ENCODE results near the gene RPTOR. TPM values are rescaled to one million over a fixed set of nuclear protein-coding genes. Genes with fewer than 3 reads are reported as not detected.

Gene RPTOR
- total RNA-seq, 4 donors from 2014 or later, result 34.1 to 65.8 (median 43.6) TPM

- H3K27me3 ChIP-seq, result no peaks in the 10 kb centered on the region
- peaks cover 0 to 13% (median 2%) of the 10 kb centered on the region in 4 donors for H3K36me3 ChIP-seq
- 85% methylated on average over 10 of the region's 10 CpGs for WGBS
- H3K4me3 ChIP-seq, result no peak overlapping the region
- intact Hi-C loops (cut with DNase I), result no loop called here
- H3K4me1 ChIP-seq, result no peaks in the 10 kb centered on the region
- DNase-seq (ENCODE audit: extremely low spot score), result no peak
- H3K9me3 ChIP-seq, result no peaks in the 10 kb centered on the region
- no peak overlapping the region for H3K27ac ChIP-seq (replicated peaks in 1 of 4)
- no peak for TF ChIP-seq POLR2A (IDR thresholded peaks at IDR 0.05; ENCODE audit: low read depth)
- no peak for TF ChIP-seq EP300 (IDR thresholded peaks at IDR 0.05)
- no peak for TF ChIP-seq CTCF (IDR thresholded peaks at IDR 0.05)
- TF ChIP-seq POLR2AphosphoS5 (IDR thresholded peaks at IDR 0.05), result no peak
Measured at GRCh38 chr17:80584176-80584905, 39.7 kb downstream of the RPTOR start.

- H3K27ac ChIP-seq (replicated peaks in 1 of 4), result no peak overlapping the region
- H3K27me3 ChIP-seq, result no peaks in the 10 kb centered on the region
- H3K4me1 ChIP-seq, result no peaks in the 10 kb centered on the region
- peaks cover 0 to 12% (median 2%) of the 10 kb centered on the region in 4 donors for H3K36me3 ChIP-seq
- DNase-seq (ENCODE audit: extremely low spot score), result no peak
- WGBS, result 73% methylated on average over 24 of the region's 24 CpGs
- TF ChIP-seq CTCF (IDR thresholded peaks at IDR 0.05) (no peak), POLR2A (IDR thresholded peaks at IDR 0.05; ENCODE audit: low read depth) (no peak), EP300 (IDR thresholded peaks at IDR 0.05) (no peak), POLR2AphosphoS5 (IDR thresholded peaks at IDR 0.05) (no peak)
- H3K9me3 ChIP-seq, result no peaks in the 10 kb centered on the region
- H3K4me3 ChIP-seq, result no peak overlapping the region
- intact Hi-C loops (cut with DNase I), result no loop called here
Measured at GRCh38 chr17:80585890-80586845, 41.5 kb downstream of the RPTOR start.

GRCh38 chr17:80586846-80587228, 42.2 kb downstream of the RPTOR start:
- Histone ChIP-seq H3K27ac (replicated peaks in 1 of 4) (no peak overlapping the region), H3K36me3 (peaks cover 0 to 5% (median under 1%) of the 10 kb centered on the region in 4 donors), H3K27me3 (no peaks in the 10 kb centered on the region), H3K9me3 (no peaks in the 10 kb centered on the region), H3K4me1 (no peaks in the 10 kb centered on the region), H3K4me3 (no peak overlapping the region)
- no peak for TF ChIP-seq POLR2AphosphoS5 (IDR thresholded peaks at IDR 0.05)
- TF ChIP-seq POLR2A (IDR thresholded peaks at IDR 0.05; ENCODE audit: low read depth), result no peak
- TF ChIP-seq EP300 (IDR thresholded peaks at IDR 0.05), result no peak
- no peak for TF ChIP-seq CTCF (IDR thresholded peaks at IDR 0.05)
- intact Hi-C loops (cut with DNase I), result no loop called here
- WGBS, result 90% methylated on average over 25 of the region's 25 CpGs
- DNase-seq (ENCODE audit: extremely low spot score), result no peak

GRCh38 chr17:80588702-80589383, 44.2 kb downstream of the RPTOR start:
- H3K27ac ChIP-seq (replicated peaks in 1 of 4), result no peak overlapping the region
- no peaks in the 10 kb centered on the region for H3K27me3 ChIP-seq
- no peak for TF ChIP-seq POLR2A (IDR thresholded peaks at IDR 0.05; ENCODE audit: low read depth)
- TF ChIP-seq POLR2AphosphoS5 (IDR thresholded peaks at IDR 0.05), result no peak
- no peak for TF ChIP-seq CTCF (IDR thresholded peaks at IDR 0.05)
- no peak for TF ChIP-seq EP300 (IDR thresholded peaks at IDR 0.05)
- no peak for DNase-seq (ENCODE audit: extremely low spot score)
- 92% methylated on average over 9 of the region's 9 CpGs for WGBS
- H3K4me1 ChIP-seq, result no peaks in the 10 kb centered on the region
- intact Hi-C loops (cut with DNase I), result no loop called here
- H3K36me3 ChIP-seq, result peaks cover 0 to 5% (median 0%) of the 10 kb centered on the region in 4 donors
- no peaks in the 10 kb centered on the region for H3K9me3 ChIP-seq
- no peak overlapping the region for H3K4me3 ChIP-seq

Measured in esophagus muscularis mucosa (tissue), 4 donors.